HL-60 (cell line): ENCODE results near the gene CYB5R4.

ENCODE experiments used
- DNase-seq, 2 experiments: peaks; one replicate each; pipeline ENCODE4 v3.0.0-alpha.2; 2010 to 2020; ENCODE audit warnings: low read depth in 1 of 2, low spot score in 1 of 2
- H3K27ac ChIP-seq: fragments of 250-450 bp; sonication (Bioruptor Pico); replicated peaks from 2 replicates; pipeline ENCODE4 v1.5.1; 2020; ENCODE audit warnings: mild to moderate bottlenecking, moderate library complexity
- H3K27me3 ChIP-seq: fragments of 250-450 bp; sonication (Bioruptor Pico); 2 replicates; pipeline ENCODE4 v1.5.1; 2021; ENCODE audit warnings: mild to moderate bottlenecking, moderate library complexity; ENCODE audit not compliant: insufficient read depth, poor library complexity, severe bottlenecking
- H3K4me3 ChIP-seq: replicated peaks from 2 replicates; pipeline ENCODE4 v1.5.1; 2011; ENCODE audit warnings: mild to moderate bottlenecking, control low read depth, low read length; ENCODE audit not compliant: insufficient read depth
- CTCF ChIP-seq: IDR thresholded peaks from one replicate; pipeline ENCODE4 v1.5.1; 2011; ENCODE audit warnings: low read length, control low read depth, inconsistent platforms; ENCODE audit not compliant: insufficient read depth
- GABPA ChIP-seq: IDR thresholded peaks from 2 replicates; pipeline ENCODE4 v1.6.1; 2012; ENCODE audit warnings: low read depth
- POLR2AphosphoS5 ChIP-seq: IDR thresholded peaks from 2 replicates; pipeline ENCODE4 v1.6.1; 2012; ENCODE audit warnings: low read depth
- SPI1 ChIP-seq: IDR thresholded peaks from 2 replicates; pipeline ENCODE4 v1.6.1; 2012; ENCODE audit warnings: low read depth, mild to moderate bottlenecking, borderline replicate concordance
- TF ChIP-seq, protein P1 (sequence below): IDR thresholded peaks from 2 replicates; pipeline ENCODE4 v1.6.1; 2012; ENCODE audit warnings: low read depth; ENCODE audit not compliant: insufficient replicate concordance

The CYB5R4 gene

GRCh38 chr6:83884523-83884922 is 25.0 kb downstream of the CYB5R4 start:
- peak in 1 of 2 experiments; percentile 41 for DNase-seq
- Histone ChIP-seq H3K27me3 (no peaks in the 10 kb centered on the region), H3K4me3 (no peak overlapping the region), H3K27ac (no peak overlapping the region)
- TF ChIP-seq CTCF, result peak; percentile 59
- no peak for TF ChIP-seq POLR2AphosphoS5
- TF ChIP-seq, protein P1, sequence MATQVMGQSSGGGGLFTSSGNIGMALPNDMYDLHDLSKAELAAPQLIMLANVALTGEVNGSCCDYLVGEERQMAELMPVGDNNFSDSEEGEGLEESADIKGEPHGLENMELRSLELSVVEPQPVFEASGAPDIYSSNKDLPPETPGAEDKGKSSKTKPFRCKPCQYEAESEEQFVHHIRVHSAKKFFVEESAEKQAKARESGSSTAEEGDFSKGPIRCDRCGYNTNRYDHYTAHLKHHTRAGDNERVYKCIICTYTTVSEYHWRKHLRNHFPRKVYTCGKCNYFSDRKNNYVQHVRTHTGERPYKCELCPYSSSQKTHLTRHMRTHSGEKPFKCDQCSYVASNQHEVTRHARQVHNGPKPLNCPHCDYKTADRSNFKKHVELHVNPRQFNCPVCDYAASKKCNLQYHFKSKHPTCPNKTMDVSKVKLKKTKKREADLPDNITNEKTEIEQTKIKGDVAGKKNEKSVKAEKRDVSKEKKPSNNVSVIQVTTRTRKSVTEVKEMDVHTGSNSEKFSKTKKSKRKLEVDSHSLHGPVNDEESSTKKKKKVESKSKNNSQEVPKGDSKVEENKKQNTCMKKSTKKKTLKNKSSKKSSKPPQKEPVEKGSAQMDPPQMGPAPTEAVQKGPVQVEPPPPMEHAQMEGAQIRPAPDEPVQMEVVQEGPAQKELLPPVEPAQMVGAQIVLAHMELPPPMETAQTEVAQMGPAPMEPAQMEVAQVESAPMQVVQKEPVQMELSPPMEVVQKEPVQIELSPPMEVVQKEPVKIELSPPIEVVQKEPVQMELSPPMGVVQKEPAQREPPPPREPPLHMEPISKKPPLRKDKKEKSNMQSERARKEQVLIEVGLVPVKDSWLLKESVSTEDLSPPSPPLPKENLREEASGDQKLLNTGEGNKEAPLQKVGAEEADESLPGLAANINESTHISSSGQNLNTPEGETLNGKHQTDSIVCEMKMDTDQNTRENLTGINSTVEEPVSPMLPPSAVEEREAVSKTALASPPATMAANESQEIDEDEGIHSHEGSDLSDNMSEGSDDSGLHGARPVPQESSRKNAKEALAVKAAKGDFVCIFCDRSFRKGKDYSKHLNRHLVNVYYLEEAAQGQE, result no peak

DNA sequence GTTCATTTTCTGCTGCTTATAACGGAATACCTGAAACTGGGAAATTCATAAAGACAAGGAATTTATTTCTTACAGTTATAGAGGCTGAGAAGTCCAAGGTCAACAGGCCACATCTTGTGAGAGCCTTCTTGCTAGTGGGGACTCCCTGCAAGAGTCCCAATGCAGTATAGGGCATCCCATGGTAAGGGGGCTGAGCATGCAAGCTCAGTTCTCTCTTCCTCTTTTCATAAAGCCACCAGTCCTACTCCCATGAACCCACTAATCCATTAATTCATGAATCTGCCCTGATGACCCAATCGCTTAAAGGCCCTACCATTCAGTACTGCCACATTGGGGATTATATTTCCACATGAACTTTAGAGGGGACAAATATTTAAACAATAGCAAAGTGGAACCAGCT is 26.5 kb downstream of the CYB5R4 start:
- Histone ChIP-seq H3K4me3 (no peak overlapping the region), H3K27ac (no peak overlapping the region), H3K27me3 (no peaks in the 10 kb centered on the region)
- no peak for DNase-seq
- no peak for TF ChIP-seq POLR2AphosphoS5
- TF ChIP-seq SPI1, result peak; percentile 35; the same call in 1 of the 2 replicates

DNA sequence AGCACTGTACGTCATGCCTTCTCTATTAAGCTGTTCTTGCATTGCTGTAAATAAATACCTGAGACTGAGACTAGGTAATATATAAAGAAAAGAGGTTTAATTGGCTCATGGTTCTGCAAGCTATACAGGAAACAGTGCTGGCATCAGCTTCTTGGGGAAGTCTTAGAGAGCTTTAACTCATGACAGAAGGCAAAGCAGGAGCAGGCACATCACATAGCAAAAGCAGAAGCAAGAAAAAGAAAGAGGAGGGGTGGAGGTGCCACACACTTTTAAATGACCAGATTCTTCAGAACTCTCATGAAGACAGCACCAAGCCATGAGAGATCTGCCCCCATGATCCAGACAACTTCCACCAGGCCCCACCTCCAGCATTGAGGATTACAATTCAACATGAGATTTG is 30.1 kb downstream of the CYB5R4 start:
- no peak overlapping the region for H3K27ac ChIP-seq
- peak in 1 of 2 experiments; percentile 18 for DNase-seq
- H3K4me3 ChIP-seq, result no peak overlapping the region
- TF ChIP-seq SPI1 (no peak), GABPA (no peak)
- TF ChIP-seq, protein P1, result no peak
- H3K27me3 ChIP-seq, result no peaks in the 10 kb centered on the region

GRCh38 chr6:83890520-83890919 is 31.0 kb downstream of the CYB5R4 start:
- DNase-seq, result no peak
- no peaks in the 10 kb centered on the region for H3K27me3 ChIP-seq
- H3K4me3 ChIP-seq, result no peak overlapping the region
- TF ChIP-seq, protein P1, result no peak
- TF ChIP-seq SPI1 (no peak), CTCF (no peak), GABPA (no peak), POLR2AphosphoS5 (no peak)
- H3K27ac ChIP-seq, result no peak overlapping the region
